DMS53 treated with DMSO at 0.1 percent for 48 hours (cell line): ENCODE results near the gene SPRYD3.

Experiments used
- DNase-seq: peaks from one replicate; lab custom pipeline; 2025; ENCODE audit not compliant: unreplicated experiment; lab: John Stamatoyannopoulos, UW

SPRYD3 gene

GRCh38 chr12:53063708-53064612 is 15.2 kb downstream of the SPRYD3 start:
- DNase-seq: no peak

- DNase-seq: no peak
Observed at GRCh38 chr12:53062977-53063707, 16.0 kb downstream of the SPRYD3 start.

GRCh38 chr12:53062011-53062961 is 16.9 kb downstream of the SPRYD3 start:
- DNase-seq: no peak

GRCh38 chr12:53061404-53062010 is 17.7 kb downstream of the SPRYD3 start:
- peak; percentile 94 for DNase-seq

- peak; percentile 81 for DNase-seq
Observed at GRCh38 chr12:53060721-53061276, 18.4 kb downstream of the SPRYD3 start.

GRCh38 chr12:53060064-53060720 is 19.0 kb downstream of the SPRYD3 start:
- DNase-seq: no peak

GRCh38 chr12:53059434-53060063 is 19.6 kb downstream of the SPRYD3 start:
- DNase-seq: no peak

- DNase-seq: no peak
Observed at GRCh38 chr12:53058674-53059433, 20.3 kb downstream of the SPRYD3 start.

- DNase-seq: no peak
Observed at GRCh38 chr12:53057816-53058500, 21.2 kb downstream of the SPRYD3 start.

- DNase-seq: no peak
Observed at GRCh38 chr12:53056901-53057300, 22.3 kb downstream of the SPRYD3 start.

GRCh38 chr12:53056296-53056695 is 22.9 kb downstream of the SPRYD3 start:
- no peak for DNase-seq

- no peak for DNase-seq
Observed at GRCh38 chr12:53055471-53056266, 23.5 kb downstream of the SPRYD3 start.

- peak; percentile 95 for DNase-seq
Observed at GRCh38 chr12:53054112-53054878, 24.9 kb downstream of the SPRYD3 start.

GRCh38 chr12:53053218-53054111 is 25.7 kb downstream of the SPRYD3 start:
- peak; percentile 77 for DNase-seq

- no peak for DNase-seq
Observed at GRCh38 chr12:53052419-53053217, 26.6 kb downstream of the SPRYD3 start.
